HG03025 (cell line): ENCODE data around the gene SRPK3.

Source experiments
- ATAC-seq: cut with Tn5 transposase; IDR thresholded peaks from one replicate; pipeline ENCODE4 v1.9.1; 2021; ENCODE audit warnings: mild to moderate bottlenecking, moderate library complexity; ENCODE audit not compliant: unreplicated experiment, low FRiP score

SRPK3 gene

DNA sequence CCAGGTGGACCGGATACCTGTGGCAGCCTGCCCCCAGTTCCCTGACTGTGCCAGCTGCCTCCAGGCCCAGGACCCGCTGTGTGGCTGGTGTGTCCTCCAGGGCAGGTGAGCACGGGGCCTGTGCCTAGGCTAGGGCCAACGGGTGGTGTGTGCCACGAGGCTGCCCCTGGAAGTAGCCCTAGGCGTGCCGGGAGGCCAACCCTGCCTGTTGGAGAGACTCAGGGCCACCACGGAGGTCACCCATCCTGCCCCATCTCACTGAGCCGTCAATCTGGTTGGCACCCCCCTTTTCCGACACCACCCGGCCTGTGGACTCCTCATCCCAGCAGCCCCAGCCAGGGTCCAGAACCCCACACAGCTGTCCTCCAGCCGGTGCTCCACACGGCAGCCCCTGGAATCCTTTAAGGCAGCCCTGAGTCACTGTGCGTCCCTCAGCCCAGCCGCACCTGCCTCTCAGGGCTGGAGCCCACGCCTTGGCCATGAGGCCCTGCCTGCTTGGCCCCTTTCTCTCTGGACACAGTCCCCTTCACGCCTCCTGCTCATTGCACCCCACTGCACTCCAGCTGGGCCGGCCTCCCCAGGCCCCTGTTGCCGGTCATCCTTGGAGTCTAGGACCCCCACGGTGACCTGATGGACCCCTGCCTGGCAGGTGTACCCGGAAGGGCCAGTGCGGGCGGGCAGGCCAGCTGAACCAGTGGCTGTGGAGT lies 11.5 kb upstream of the SRPK3 start:
- ATAC-seq, result no peak

GRCh38 chrX:153769865-153770600 lies 10.8 kb upstream of the SRPK3 start:
- ATAC-seq, result no peak

- no peak for ATAC-seq
Measured at GRCh38 chrX:153770601-153771414, 10.0 kb upstream of the SRPK3 start.

DNA sequence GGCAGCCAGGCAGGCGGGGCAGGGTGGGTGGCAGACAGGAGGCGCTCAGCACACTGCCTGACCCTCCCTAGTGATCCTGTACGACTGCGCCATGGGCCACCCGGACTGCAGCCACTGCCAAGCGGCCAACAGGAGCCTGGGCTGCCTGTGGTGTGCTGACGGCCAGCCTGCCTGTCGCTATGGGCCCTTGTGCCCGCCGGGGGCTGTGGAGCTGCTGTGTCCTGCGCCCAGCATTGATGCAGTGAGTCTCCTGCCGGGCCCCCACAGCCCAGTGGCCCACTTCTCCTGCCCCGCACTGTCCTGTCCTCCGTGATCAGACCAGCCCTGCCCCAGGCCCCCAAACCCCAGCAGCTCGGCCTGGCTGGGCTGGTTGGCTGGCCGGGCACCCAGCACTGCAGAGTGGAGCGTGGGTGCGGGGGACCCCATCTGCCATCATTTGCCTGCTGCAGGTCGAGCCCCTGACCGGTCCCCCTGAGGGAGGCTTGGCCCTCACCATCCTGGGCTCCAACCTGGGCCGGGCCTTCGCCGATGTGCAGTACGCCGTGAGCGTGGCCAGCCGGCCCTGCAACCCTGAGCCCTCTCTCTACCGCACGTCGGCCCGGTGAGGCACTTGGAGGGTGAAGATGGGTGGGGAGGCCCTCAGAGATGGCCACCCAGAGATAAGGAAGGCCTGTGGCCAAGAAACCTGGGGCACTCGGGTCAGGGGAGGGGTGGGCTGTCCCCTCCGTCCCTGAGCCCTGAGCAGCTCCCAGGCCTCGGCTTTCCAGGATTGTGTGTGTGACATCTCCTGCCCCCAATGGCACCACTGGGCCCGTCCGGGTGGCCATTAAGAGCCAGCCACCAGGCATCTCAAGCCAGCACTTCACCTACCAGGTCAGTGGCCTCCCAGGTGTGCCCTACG lies 9.2 kb upstream of the SRPK3 start:
- no peak for ATAC-seq

- no peak for ATAC-seq
Measured at GRCh38 chrX:153772316-153773217, 8.3 kb upstream of the SRPK3 start.

GRCh38 chrX:153773218-153773611 lies 7.6 kb upstream of the SRPK3 start:
- ATAC-seq, result no peak

GRCh38 chrX:153773741-153774575 lies 6.9 kb upstream of the SRPK3 start:
- no peak for ATAC-seq

- no peak for ATAC-seq
Measured at GRCh38 chrX:153774576-153775292, 6.1 kb upstream of the SRPK3 start.

DNA sequence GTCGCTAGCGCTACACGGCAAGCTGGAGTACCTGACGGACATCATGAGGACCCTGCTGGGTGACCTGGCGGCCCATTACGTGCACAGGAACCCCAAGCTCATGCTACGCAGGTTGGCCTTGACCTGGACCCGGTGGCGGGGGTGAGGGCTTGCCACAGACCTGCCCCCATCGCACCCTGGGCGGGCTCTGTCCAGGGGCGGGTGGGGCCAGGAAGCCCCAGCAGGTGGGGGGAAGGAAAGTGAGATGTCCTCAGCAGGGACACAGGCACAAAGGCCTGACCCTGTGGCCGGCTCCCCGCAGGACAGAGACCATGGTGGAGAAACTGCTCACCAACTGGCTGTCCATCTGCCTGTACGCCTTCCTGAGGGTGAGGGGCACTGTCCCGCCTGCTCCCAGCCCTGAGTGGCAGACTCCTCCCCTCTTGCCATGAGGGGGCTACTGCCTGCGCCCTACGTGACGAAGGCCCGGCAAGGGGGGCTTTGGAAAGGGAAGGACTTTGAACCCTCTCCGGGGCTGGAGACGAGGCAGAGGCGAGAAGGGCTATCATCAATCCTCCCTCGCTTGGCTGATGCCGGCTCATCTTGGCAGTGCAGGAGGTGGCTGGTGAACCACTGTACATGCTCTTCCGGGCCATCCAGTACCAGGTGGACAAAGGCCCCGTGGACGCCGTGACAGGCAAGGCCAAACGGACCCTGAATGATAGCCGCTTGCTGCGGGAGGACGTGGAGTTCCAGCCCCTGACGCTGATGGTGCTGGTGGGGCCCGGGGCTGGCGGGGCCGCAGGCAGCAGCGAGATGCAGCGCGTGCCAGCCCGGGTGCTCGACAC lies 5.3 kb upstream of the SRPK3 start:
- no peak for ATAC-seq

- no peak for ATAC-seq
Measured at GRCh38 chrX:153776120-153776599, 4.7 kb upstream of the SRPK3 start.

DNA sequence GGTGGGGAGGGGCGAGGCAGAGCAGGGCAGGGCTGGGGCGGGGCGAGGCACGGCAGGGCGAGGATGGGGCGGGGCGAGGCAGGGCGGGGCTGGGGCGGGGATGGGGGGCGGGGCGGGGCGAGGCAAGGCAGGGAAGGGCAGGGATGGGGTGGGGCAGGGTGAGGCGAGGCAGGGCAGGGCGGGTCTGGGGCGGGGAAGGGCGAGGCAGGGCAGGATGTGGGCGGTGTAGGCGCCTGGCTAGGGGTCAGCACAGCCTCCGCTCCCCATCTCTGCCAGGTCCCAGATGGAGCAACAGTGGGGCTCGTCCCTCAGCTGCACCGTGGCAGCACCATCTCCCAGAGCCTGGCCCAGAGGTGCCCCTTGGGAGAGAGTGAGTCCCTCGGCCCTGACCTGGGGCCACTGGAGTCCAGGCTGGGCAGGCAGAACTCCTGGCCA lies 4.2 kb upstream of the SRPK3 start:
- no peak for ATAC-seq

GRCh38 chrX:153777261-153778090 lies 3.4 kb upstream of the SRPK3 start:
- no peak for ATAC-seq

DNA sequence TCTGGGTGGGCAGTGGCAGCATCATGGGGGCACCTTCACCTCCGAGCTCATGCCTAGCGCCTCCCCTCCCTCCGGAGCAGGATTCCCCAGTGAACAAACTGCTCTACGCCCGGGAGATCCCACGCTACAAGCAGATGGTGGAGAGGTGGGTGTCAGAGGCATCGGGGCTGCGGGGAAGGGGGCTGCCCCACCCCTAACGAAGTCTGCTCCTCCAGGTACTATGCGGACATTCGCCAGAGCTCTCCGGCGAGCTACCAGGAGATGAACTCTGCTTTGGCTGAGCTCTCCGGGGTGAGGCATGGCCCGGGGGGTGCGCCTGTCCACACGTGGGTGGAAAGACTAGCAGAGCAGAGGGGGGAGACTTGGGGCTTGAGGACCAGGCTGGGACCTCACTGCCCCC lies 2.7 kb upstream of the SRPK3 start:
- no peak for ATAC-seq

DNA sequence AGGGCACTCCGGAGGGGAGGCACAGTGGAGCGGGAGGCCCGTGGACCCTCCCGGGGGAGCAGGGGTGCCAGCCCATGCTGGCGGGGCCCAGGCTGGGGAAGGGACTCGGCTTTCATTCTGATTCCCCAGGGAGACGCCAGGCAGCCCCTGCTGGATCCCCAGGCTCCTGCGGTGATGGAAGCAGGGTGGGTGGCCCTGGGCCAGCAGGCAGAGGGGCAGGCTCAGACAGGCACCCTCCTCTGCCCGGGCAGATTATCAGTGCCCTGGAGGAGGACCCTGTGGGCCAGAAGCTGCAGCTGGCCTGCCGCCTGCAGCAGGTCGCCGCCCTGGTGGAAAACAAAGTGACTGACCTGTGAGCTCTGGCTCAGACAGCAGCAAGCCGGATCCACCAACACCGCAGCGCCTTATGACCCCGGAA lies 2.1 kb upstream of the SRPK3 start:
- no peak for ATAC-seq

DNA sequence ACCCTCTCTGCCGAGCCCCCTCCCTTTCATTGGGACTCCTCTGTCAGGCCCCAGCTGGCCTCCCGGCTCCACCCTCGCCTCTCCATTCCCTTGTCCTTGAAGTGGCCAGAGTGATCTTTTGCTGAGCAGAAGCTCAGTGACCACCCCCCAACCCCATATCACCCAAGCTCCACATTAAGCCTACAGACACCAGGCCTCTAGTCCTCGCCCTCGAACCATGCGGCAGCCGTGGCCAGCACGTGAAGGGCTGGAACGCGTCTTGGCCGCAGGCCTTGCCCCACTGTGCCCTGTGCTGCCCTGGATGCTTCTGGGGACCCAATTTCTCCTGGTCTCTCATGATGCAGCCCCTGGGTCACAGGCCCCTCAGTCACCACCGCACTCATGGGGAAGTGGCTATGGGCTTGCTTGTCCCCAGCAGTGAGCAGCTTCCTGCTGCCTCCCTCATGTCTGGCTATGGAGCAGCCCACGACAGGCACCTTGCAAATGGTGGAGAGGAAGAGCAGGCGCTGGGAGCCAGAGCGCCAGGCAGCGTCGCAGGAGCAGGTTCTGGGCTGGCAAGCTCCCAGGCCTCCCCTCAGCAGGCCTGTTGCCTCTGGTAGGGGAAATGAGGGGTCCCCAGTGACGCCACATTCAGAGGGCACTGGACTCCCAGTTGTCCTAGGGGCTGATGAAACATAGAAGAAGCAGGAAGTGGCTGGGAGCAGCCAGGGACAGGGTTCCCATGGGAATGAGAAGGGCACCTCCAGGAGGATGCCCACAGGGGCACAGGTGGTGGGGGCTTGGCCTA lies 757 bp upstream of the SRPK3 start:
- ATAC-seq, result no peak
